Measurements from ENCODE around the gene BICRA. TPM values are rescaled to one million over a fixed set of nuclear protein-coding genes. Genes with fewer than 3 reads are reported as not detected.

BICRA gene
- total RNA-seq, 1 experiment from 2014 or later = 14.4 TPM

- intact Hi-C loops (cut with micrococcal nuclease; ENCODE audit: unreplicated experiment) = no loop called here
- no peaks in the 10 kb centered on the region for H3K9me2 ChIP-seq (ENCODE audit: insufficient read depth)
- peaks cover 45% of the 10 kb centered on the region for H3K79me2 ChIP-seq (ENCODE audit: low read depth)
- H3F3A ChIP-seq (ENCODE audit: insufficient read depth, low read depth) = peaks cover 16% of the 10 kb centered on the region; the same call in 1 of the 2 replicates
- CTCF ChIA-PET = no interaction called here
- no peak overlapping the region for H3K4me3 ChIP-seq
- peaks cover 9% of the 10 kb centered on the region for H3K4me1 ChIP-seq (replicated peaks; ENCODE audit: insufficient read depth)
- POLR2A ChIA-PET (ENCODE audit: unreplicated experiment) = no interaction called here
- no peak overlapping the region for H2AFZ ChIP-seq
- H4K20me1 ChIP-seq (ENCODE audit: insufficient read depth) = peaks cover 55% of the 10 kb centered on the region
- H3K27me3 ChIP-seq (ENCODE audit: insufficient read depth, low read depth) = no peaks in the 10 kb centered on the region
- no peak overlapping the region for H3K4me2 ChIP-seq
- H3K27ac ChIP-seq = no peak overlapping the region
- no peaks in the 10 kb centered on the region for H3K9me3 ChIP-seq (ENCODE audit: insufficient read depth, low read depth)
- BruUV-seq (replicated peaks) = no TSS peak
- no peak for TF ChIP-seq EZH2 (IDR thresholded peaks at IDR 0.05; ENCODE audit: low read depth)
- TF ChIP-seq CTCF (conservative IDR thresholded peaks at IDR 0.05) = no peak
- no peak for DNase-seq
- peaks cover 70% of the 10 kb centered on the region for H3K36me3 ChIP-seq (ENCODE audit: low read depth)
Observed at GRCh38 chr19:47750752-47751151, 141.8 kb downstream of the BICRA start.

DNA sequence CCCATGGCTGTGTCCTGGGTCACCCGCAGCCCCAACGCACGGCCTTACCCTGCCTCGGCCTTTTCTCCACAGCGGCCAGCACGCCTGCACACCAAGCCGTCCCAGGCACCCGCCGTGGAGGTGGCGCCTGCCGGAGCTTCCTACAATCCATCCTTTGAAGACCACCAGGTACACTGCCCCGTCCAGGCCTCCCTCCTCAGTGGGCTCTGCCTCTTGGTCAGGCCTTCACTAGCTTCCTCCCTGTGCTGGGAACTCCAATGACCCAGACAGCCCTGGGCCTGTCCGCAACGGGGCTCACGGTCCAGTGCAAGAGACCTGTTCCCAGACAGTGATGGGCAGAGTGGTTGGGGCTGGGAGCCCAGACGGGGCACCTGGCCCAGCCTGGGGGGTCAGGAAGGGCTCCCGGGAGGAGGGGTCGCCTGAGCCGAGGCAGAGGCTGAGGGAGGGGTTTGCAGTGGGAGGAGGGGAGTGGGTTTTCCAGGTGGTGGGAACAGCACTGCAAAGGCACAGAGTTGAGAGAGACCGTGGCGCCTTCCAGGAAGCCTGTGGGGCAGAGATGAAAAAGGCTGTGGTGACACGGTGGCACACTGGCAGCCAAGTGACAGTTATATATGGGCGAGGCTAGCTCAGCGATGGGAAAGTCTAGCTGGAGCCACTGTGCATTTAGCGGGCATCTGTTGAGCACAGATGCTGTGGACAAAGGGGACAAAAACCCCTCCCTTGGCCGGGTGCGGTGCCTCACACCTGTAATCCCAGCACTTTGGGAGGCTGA lies 143.7 kb downstream of the BICRA start:
- Histone ChIP-seq H2AFZ (no peak overlapping the region), H3F3A (ENCODE audit: insufficient read depth, low read depth) (peaks cover 27% of the 10 kb centered on the region; the same call in 1 of the 2 replicates), H4K20me1 (ENCODE audit: insufficient read depth) (peaks cover 43% of the 10 kb centered on the region), H3K27ac (no peak overlapping the region), H3K79me2 (ENCODE audit: low read depth) (peaks cover 26% of the 10 kb centered on the region), H3K9me3 (ENCODE audit: insufficient read depth, low read depth) (no peaks in the 10 kb centered on the region), H3K27me3 (ENCODE audit: insufficient read depth, low read depth) (no peaks in the 10 kb centered on the region), H3K4me2 (no peak overlapping the region), H3K4me1 (replicated peaks; ENCODE audit: insufficient read depth) (no peaks in the 10 kb centered on the region), H3K9me2 (ENCODE audit: insufficient read depth) (no peaks in the 10 kb centered on the region), H3K36me3 (ENCODE audit: low read depth) (peaks cover 61% of the 10 kb centered on the region), H3K4me3 (no peak overlapping the region)
- POLR2A ChIA-PET (ENCODE audit: unreplicated experiment) = no interaction called here
- intact Hi-C loops (cut with micrococcal nuclease; ENCODE audit: unreplicated experiment) = no loop called here
- no peak for DNase-seq
- CTCF ChIA-PET = no interaction called here
- no TSS peak for BruUV-seq (replicated peaks)
- no peak for TF ChIP-seq CTCF (conservative IDR thresholded peaks at IDR 0.05)
- no peak for TF ChIP-seq EZH2 (IDR thresholded peaks at IDR 0.05; ENCODE audit: low read depth)

Other genes with a start within 250 kb of the BICRA start
- gene MEIS3, start 189.6 kb upstream of the BICRA start, total RNA-seq (2021) = 1.9 and 4.9 TPM in 2 replicates
- gene SLC8A2, start 137.2 kb upstream of the BICRA start, total RNA-seq (2021) = not detected in 2 replicates
- 20.8 and 24.2 TPM in 2 replicates for gene KPTN, start 124.9 kb upstream of the BICRA start, total RNA-seq (2021)
- 78.3 and 80.4 TPM in 2 replicates for gene NAPA, start 94.1 kb upstream of the BICRA start, total RNA-seq (2021)
- not detected in 2 replicates for gene ZNF541, start 36.0 kb upstream of the BICRA start, total RNA-seq (2021)
- gene EHD2, start 104.3 kb downstream of the BICRA start, total RNA-seq (2021) = 25.6 and 36.6 TPM in 2 replicates
- gene NOP53, start 136.4 kb downstream of the BICRA start, total RNA-seq (2021) = 225 and 296 TPM in 2 replicates
- 186 TPM in 2 replicates for gene SELENOW, start 169.6 kb downstream of the BICRA start, total RNA-seq (2021)
- gene TPRX1, start 195.4 kb downstream of the BICRA start, total RNA-seq (2021) = not detected in 2 replicates
- gene CRX, start 212.8 kb downstream of the BICRA start, total RNA-seq (2021) = not detected in 2 replicates